ENCODE data around the gene C11orf71. TPM values are rescaled to one million over a fixed set of nuclear protein-coding genes. Genes with fewer than 3 reads are reported as not detected.
A peak's percentile ranks its signal among the peaks of the same experiment; 100 is the strongest.

C11orf71 gene
- polyA plus RNA-seq, 6 donors from 2014 or later = 7.0 to 17.2 (median 15.4) TPM

DNA sequence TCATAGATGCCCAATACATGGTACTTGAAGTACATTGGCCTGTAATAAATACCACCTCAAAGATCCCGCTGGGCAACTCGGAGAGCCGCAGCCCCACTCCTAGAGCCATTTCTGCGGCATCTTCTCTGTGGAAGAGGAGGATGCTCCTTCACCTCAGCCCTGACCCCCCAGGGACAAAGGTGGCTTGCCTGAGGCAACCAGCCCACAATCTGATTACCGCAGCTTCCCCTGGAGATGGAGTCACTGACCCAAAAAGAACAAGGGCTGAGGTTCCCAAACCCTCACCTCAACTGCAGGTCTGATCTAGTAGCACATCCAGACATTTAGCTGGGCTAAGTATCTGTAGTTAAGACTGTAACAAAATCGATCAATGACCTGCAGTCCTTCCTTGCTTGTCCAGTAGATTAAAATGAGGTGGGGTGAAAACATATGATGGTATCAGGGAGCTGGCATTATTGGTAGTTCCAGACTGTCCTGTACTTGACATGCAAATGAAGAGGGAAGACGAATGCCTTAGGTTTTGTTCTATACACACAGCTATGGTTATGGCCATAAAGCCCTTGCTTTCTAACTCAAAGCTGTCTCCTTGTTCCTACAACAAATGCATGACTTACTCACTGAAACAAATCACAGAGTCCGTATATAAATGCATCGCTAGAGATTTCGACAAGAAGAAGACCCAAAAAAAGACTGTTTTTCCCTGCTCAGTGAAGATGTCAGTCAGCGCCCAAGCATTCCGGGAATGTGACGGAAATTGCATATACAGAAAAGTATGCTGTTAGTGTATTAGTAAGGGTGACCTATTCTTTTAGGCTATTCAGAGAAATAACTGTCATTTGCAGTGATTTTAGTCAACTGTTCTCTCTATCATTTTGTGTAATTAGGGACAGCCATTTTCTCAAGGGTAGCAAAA is 33.7 kb downstream of the C11orf71 start:
- no peaks in the 10 kb centered on the region for H3K36me3 Mint-ChIP-seq
- no peaks in the 10 kb centered on the region for H3K4me1 Mint-ChIP-seq
- no peaks in the 10 kb centered on the region for H3K9me3 Mint-ChIP-seq
- DNase-seq (no peak), ATAC-seq (ENCODE audit: low read depth in 2 of 2) (no peak)
- H3K4me3 Mint-ChIP-seq = no peak overlapping the region
- no peak overlapping the region for H3K27ac Mint-ChIP-seq
- peaks cover 37 to 62% (median 45%) of the 10 kb centered on the region in 3 donors for H3K27me3 Mint-ChIP-seq

DNA sequence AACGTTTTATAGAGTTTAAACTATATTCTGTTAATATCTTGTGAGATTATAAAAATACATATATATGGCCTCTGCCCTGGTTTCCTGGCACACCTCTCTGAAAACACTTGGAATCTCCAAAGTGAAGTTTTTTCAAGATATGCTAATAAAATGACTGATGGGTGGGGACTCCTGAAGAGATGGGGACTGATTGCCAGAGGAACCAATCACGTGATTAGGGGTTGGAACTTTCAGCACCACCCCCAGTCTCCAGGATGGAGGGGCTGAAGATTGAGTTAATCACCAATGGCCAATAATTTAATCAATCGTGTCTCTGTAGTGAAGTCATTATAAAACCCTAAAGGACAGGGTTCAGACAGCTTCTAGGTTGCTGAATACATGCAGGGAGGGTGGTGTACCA is 37.4 kb downstream of the C11orf71 start:
- DNase-seq (no peak), ATAC-seq (ENCODE audit: low read depth in 2 of 2) (no peak)
- peaks cover 41 to 63% (median 41%) of the 10 kb centered on the region in 3 donors for H3K27me3 Mint-ChIP-seq
- no peak overlapping the region for H3K4me3 Mint-ChIP-seq
- H3K27ac Mint-ChIP-seq = no peak overlapping the region
- H3K9me3 Mint-ChIP-seq = peaks cover 0 to 6% (median 0%) of the 10 kb centered on the region in 7 donors
- no peaks in the 10 kb centered on the region for H3K4me1 Mint-ChIP-seq
- H3K36me3 Mint-ChIP-seq = peaks cover 0 to 4% of the 10 kb centered on the region in 2 donors

DNA sequence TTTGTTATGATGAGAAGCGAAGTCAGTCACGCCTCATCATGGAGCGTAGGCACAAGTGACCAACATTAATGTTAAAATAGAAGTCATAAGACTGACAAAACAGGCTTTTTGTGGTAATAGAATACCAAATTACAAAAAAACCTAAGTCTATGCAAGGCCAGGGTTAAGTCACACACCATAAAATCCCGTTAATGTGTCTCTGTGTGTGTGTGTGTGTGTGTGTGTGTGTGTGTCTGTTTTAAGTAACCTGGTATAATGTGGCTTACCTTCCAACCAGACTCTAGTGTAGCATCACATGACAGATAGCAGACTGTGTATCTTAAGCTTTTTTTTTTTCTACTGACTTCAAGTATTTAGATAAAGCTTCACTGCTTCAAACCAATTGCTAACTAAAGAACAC is 38.0 kb downstream of the C11orf71 start:
- Mint-ChIP-seq H3K4me1 (no peaks in the 10 kb centered on the region), H3K27ac (no peak overlapping the region), H3K9me3 (peaks cover 0 to 6% (median 0%) of the 10 kb centered on the region in 7 donors), H3K36me3 (peaks cover 0 to 4% of the 10 kb centered on the region in 2 donors), H3K4me3 (no peak overlapping the region), H3K27me3 (peaks cover 46 to 67% (median 47%) of the 10 kb centered on the region in 3 donors)
- DNase-seq = no peak
- no peak for ATAC-seq (ENCODE audit: low read depth in 2 of 2)

DNA sequence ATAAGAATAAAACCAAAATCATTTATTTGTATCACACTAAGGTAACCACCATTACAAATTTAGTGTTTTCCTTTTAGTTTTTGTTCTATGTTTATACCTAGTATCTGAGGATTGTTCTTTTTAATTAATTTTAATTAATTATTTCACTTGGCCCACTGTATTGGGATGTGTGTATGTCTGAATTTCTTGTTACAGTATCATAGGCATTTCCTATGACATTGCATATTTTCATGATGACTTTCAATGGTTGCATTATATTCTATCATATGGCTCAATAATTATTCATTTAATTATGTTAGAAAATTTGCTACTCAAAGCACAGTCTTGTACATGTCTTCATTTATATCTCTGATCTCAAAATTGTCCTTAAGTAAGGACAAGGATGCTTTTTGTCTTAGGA is 41.0 kb downstream of the C11orf71 start:
- Mint-ChIP-seq H3K4me1 (no peaks in the 10 kb centered on the region), H3K4me3 (no peak overlapping the region), H3K9me3 (peaks cover 0 to 6% (median 0%) of the 10 kb centered on the region in 7 donors), H3K27me3 (peaks cover 25 to 44% (median 29%) of the 10 kb centered on the region in 3 donors), H3K27ac (no peak overlapping the region), H3K36me3 (peaks cover 0 to 4% of the 10 kb centered on the region in 2 donors)
- ATAC-seq (ENCODE audit: low read depth in 2 of 2) (no peak), DNase-seq (no peak)

DNA sequence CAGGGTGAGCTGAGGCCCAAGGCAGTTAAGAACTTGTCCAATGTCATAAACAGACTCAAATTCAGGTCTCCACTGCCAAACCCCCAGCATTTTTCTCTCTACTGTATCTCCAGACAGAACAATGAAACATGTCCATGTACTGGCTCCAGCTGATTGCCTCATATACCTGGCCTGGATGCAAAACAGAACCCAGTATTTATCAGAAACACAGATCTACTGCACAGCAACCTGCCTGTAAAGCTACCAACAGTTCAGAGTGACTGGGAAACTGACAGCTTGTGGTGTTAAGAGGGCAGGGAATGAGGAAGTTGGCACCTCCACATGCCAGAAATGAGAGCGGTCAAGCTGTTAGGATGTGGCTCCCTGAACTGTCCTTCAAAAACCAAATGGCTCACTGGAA is 41.6 kb downstream of the C11orf71 start:
- Mint-ChIP-seq H3K4me1 (no peaks in the 10 kb centered on the region), H3K9me3 (peaks cover 0 to 6% (median 0%) of the 10 kb centered on the region in 7 donors), H3K27ac (no peak overlapping the region), H3K4me3 (no peak overlapping the region), H3K36me3 (peaks cover 0 to 4% of the 10 kb centered on the region in 2 donors), H3K27me3 (peaks cover 20 to 43% (median 25%) of the 10 kb centered on the region in 3 donors)
- no peak for DNase-seq
- ATAC-seq (ENCODE audit: low read depth in 2 of 2) = no peak

DNA sequence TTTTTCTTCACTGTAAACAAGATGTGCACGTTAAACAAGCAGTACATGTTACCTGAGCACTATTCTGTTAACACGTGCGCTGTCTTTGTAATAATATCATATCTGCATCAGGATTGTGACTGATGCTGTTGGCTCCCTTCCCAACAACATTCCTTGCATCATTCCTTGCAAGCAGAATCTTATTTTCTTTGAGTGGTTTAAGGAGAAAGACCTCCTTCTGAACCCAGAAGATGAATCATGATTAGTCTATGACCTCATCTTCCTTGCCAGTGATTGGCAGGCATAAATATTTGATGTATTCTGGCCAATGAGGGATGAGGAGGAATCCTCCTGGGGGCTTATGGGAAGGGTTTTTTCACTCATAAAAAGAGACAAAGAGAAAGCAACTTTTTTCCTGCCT is 46.2 kb downstream of the C11orf71 start:
- DNase-seq (no peak), ATAC-seq (ENCODE audit: low read depth in 2 of 2) (no peak)
- Mint-ChIP-seq H3K27me3 (peaks cover 12 to 16% (median 13%) of the 10 kb centered on the region in 3 donors), H3K4me3 (no peak overlapping the region), H3K36me3 (no peaks in the 10 kb centered on the region), H3K9me3 (no peaks in the 10 kb centered on the region), H3K4me1 (no peaks in the 10 kb centered on the region), H3K27ac (no peak overlapping the region)

DNA sequence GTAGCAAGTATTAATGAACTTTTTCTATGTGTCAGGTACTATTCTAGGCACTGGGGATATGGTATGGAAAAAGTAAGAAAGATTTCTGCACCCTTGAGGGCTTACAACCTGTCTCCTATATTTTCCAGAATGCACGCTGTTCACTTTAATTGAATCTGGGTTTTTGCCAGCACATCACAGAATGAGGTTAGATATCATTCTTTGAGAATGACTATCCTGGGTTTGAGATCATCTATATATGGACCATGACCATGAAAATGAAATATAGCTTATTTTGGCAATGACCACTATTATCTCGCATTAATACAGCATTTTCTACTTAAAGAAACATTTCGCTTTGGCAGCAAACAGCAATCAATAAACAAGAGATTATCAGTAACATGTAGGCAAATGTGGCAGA is 46.9 kb downstream of the C11orf71 start:
- no peaks in the 10 kb centered on the region for H3K4me1 Mint-ChIP-seq
- no peak for ATAC-seq (ENCODE audit: low read depth in 2 of 2)
- H3K36me3 Mint-ChIP-seq = no peaks in the 10 kb centered on the region
- peaks cover 7 to 11% (median 8%) of the 10 kb centered on the region in 3 donors for H3K27me3 Mint-ChIP-seq
- no peak overlapping the region for H3K4me3 Mint-ChIP-seq
- H3K27ac Mint-ChIP-seq = no peak overlapping the region
- no peaks in the 10 kb centered on the region for H3K9me3 Mint-ChIP-seq
- DNase-seq = no peak

DNA sequence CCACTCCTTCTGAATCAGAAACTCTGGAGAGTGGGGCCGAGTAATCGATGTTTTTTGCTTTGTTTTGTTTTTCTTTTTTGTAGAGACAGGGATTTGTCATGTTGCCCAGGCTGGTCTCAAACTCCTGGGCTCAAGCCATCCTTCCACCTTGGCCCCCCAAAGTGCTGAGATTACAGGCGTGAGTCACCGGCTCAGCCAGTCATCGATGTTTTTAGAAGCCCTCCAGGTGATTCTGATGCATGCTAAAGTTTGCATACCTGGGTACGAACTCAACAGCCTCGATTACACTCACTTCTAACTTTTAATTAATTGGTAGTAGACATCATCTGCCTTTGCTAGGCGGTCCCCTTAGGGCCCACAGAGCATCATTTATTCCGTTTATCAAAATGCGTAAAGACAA is 50.3 kb downstream of the C11orf71 start:
- DNase-seq = no peak
- ATAC-seq (ENCODE audit: low read depth in 2 of 2) = no peak
- Mint-ChIP-seq H3K4me1 (peaks cover 0 to 2% (median 0%) of the 10 kb centered on the region in 3 donors), H3K36me3 (no peaks in the 10 kb centered on the region), H3K4me3 (no peak overlapping the region), H3K27ac (peak overlapping the region in 1 of 6 donors; percentile 30), H3K27me3 (no peaks in the 10 kb centered on the region), H3K9me3 (no peaks in the 10 kb centered on the region)

Other genes with a start within 250 kb of the C11orf71 start
- under 1 TPM in 1 of 6 donors, not detected in 5; 0.64 TPM for gene NNMT, start 104.1 kb downstream of the C11orf71 start, polyA plus RNA-seq (ENCODE audit: low read depth in 6 of 6)
- gene RBM7, start 155 bp upstream of the C11orf71 start, polyA plus RNA-seq (ENCODE audit: low read depth in 6 of 6) = 10 to 100 TPM; 42.5 to 73.4 (median 60.3) TPM
- gene REXO2, start 39.0 kb upstream of the C11orf71 start, polyA plus RNA-seq (ENCODE audit: low read depth in 6 of 6) = 10 to 100 TPM; 29.8 to 38.6 (median 32.6) TPM
- gene NXPE1, start 159.4 kb upstream of the C11orf71 start, polyA plus RNA-seq (ENCODE audit: low read depth in 6 of 6) = not detected
- gene NXPE4, start 195.3 kb upstream of the C11orf71 start, polyA plus RNA-seq (ENCODE audit: low read depth in 6 of 6) = not detected

All from naive B cell (primary cell).